ENCODE measurements around the gene TMEM225.
"Not testable (repeated sequence)": the region's sequence is repeated elsewhere in the genome, so short reads cannot be mapped to it uniquely, and the experiment has no call there.

TMEM225 gene

GRCh38 chr11:123885570-123885969 is at the start of gene TMEM225:
TSS of gene TMEM225 (minus strand) at chr11:123885670. CDS start at chr11:123885425, 245 bp downstream.
- no peaks in the 10 kb centered on the region for H3K36me3 ChIP-seq (ENCODE audit: insufficient read depth, low read length)
- H2AFZ ChIP-seq (ENCODE audit: low read length, unreplicated experiment), result no peak within 1 kb of the TSS
- H3K27ac ChIP-seq (ENCODE audit: low read depth, low read length), result no peak within 1 kb of the TSS
- H3K79me2 ChIP-seq (ENCODE audit: control insufficient read depth, insufficient read depth, low read length, unreplicated experiment), result no peaks in the 10 kb centered on the region
- H3K27me3 ChIP-seq (ENCODE audit: insufficient read depth, low read length), result peaks cover 11% of the 10 kb centered on the region
- no peak within 1 kb of the TSS for H3K4me3 ChIP-seq (ENCODE audit: low read depth, low read length)
- H3K4me1 ChIP-seq (ENCODE audit: control insufficient read depth, insufficient read depth, low read length, unreplicated experiment), result no peaks in the 10 kb centered on the region

- no peak overlapping the region for H3K27ac ChIP-seq (ENCODE audit: low read depth, low read length)
- no peak overlapping the region for H2AFZ ChIP-seq (ENCODE audit: low read length, unreplicated experiment)
- no peaks in the 10 kb centered on the region for H3K36me3 ChIP-seq (ENCODE audit: insufficient read depth, low read length)
- H3K4me3 ChIP-seq (ENCODE audit: low read depth, low read length), result no peak overlapping the region
- no peaks in the 10 kb centered on the region for H3K79me2 ChIP-seq (ENCODE audit: control insufficient read depth, insufficient read depth, low read length, unreplicated experiment)
- H3K27me3 ChIP-seq (ENCODE audit: insufficient read depth, low read length), result no peaks in the 10 kb centered on the region
- no peaks in the 10 kb centered on the region for H3K4me1 ChIP-seq (ENCODE audit: control insufficient read depth, insufficient read depth, low read length, unreplicated experiment)
Observed at GRCh38 chr11:123924027-123924426, 38.6 kb upstream of the TMEM225 start.

- Histone ChIP-seq H3K27ac (ENCODE audit: low read depth, low read length) (no peak overlapping the region), H3K79me2 (ENCODE audit: control insufficient read depth, insufficient read depth, low read length, unreplicated experiment) (no peaks in the 10 kb centered on the region), H3K27me3 (ENCODE audit: insufficient read depth, low read length) (peaks cover 6% of the 10 kb centered on the region; the same call in 1 of the 2 replicates), H3K4me3 (ENCODE audit: low read depth, low read length) (no peak overlapping the region), H3K36me3 (ENCODE audit: insufficient read depth, low read length) (no peaks in the 10 kb centered on the region), H2AFZ (ENCODE audit: low read length, unreplicated experiment) (no peak overlapping the region), H3K4me1 (ENCODE audit: control insufficient read depth, insufficient read depth, low read length, unreplicated experiment) (no peaks in the 10 kb centered on the region)
Observed at GRCh38 chr11:123920943-123921342, 35.5 kb upstream of the TMEM225 start.

- Histone ChIP-seq H3K36me3 (ENCODE audit: insufficient read depth, low read length) (no peaks in the 10 kb centered on the region), H3K79me2 (ENCODE audit: control insufficient read depth, insufficient read depth, low read length, unreplicated experiment) (no peaks in the 10 kb centered on the region), H3K27ac (ENCODE audit: low read depth, low read length) (no peak overlapping the region), H3K4me3 (ENCODE audit: low read depth, low read length) (no peak overlapping the region), H3K27me3 (ENCODE audit: insufficient read depth, low read length) (peaks cover 11% of the 10 kb centered on the region), H2AFZ (ENCODE audit: low read length, unreplicated experiment) (no peak overlapping the region), H3K4me1 (ENCODE audit: control insufficient read depth, insufficient read depth, low read length, unreplicated experiment) (no peaks in the 10 kb centered on the region)
Observed at GRCh38 chr11:123905826-123906225, 20.4 kb upstream of the TMEM225 start.

GRCh38 chr11:123904932-123905331 is 19.5 kb upstream of the TMEM225 start:
- H2AFZ ChIP-seq (ENCODE audit: low read length, unreplicated experiment), result no peak overlapping the region
- no peaks in the 10 kb centered on the region for H3K4me1 ChIP-seq (ENCODE audit: control insufficient read depth, insufficient read depth, low read length, unreplicated experiment)
- no peak overlapping the region for H3K4me3 ChIP-seq (ENCODE audit: low read depth, low read length)
- H3K27me3 ChIP-seq (ENCODE audit: insufficient read depth, low read length), result peaks cover 11% of the 10 kb centered on the region
- no peak overlapping the region for H3K27ac ChIP-seq (ENCODE audit: low read depth, low read length)
- H3K79me2 ChIP-seq (ENCODE audit: control insufficient read depth, insufficient read depth, low read length, unreplicated experiment), result no peaks in the 10 kb centered on the region
- no peaks in the 10 kb centered on the region for H3K36me3 ChIP-seq (ENCODE audit: insufficient read depth, low read length)

- Histone ChIP-seq H3K27me3 (ENCODE audit: insufficient read depth, low read length) (peaks cover 11% of the 10 kb centered on the region), H2AFZ (ENCODE audit: low read length, unreplicated experiment) (no peak overlapping the region), H3K79me2 (ENCODE audit: control insufficient read depth, insufficient read depth, low read length, unreplicated experiment) (no peaks in the 10 kb centered on the region), H3K4me1 (ENCODE audit: control insufficient read depth, insufficient read depth, low read length, unreplicated experiment) (no peaks in the 10 kb centered on the region), H3K36me3 (ENCODE audit: insufficient read depth, low read length) (no peaks in the 10 kb centered on the region), H3K27ac (ENCODE audit: low read depth, low read length) (no peak overlapping the region), H3K4me3 (ENCODE audit: low read depth, low read length) (no peak overlapping the region)
Observed at GRCh38 chr11:123903932-123904331, 18.5 kb upstream of the TMEM225 start.

GRCh38 chr11:123901867-123902266 is 16.4 kb upstream of the TMEM225 start, which contains the start of gene OR8D4:
TSS of gene OR8D4 (plus strand) at chr11:123902167. CDS start at chr11:123906432, 4,265 bp downstream.
- Histone ChIP-seq H3K4me3 (ENCODE audit: low read depth, low read length) (no peak within 1 kb of the TSS), H3K27ac (ENCODE audit: low read depth, low read length) (no peak within 1 kb of the TSS), H3K79me2 (ENCODE audit: control insufficient read depth, insufficient read depth, low read length, unreplicated experiment) (no peaks in the 10 kb centered on the region), H3K27me3 (ENCODE audit: insufficient read depth, low read length) (peaks cover 11% of the 10 kb centered on the region), H3K4me1 (ENCODE audit: control insufficient read depth, insufficient read depth, low read length, unreplicated experiment) (no peaks in the 10 kb centered on the region), H2AFZ (ENCODE audit: low read length, unreplicated experiment) (no peak within 1 kb of the TSS), H3K36me3 (ENCODE audit: insufficient read depth, low read length) (no peaks in the 10 kb centered on the region)

- peaks cover 6% of the 10 kb centered on the region for H3K27me3 ChIP-seq (ENCODE audit: insufficient read depth, low read length)
- no peak overlapping the region for H2AFZ ChIP-seq (ENCODE audit: low read length, unreplicated experiment)
- no peaks in the 10 kb centered on the region for H3K79me2 ChIP-seq (ENCODE audit: control insufficient read depth, insufficient read depth, low read length, unreplicated experiment)
- no peaks in the 10 kb centered on the region for H3K36me3 ChIP-seq (ENCODE audit: insufficient read depth, low read length)
- H3K4me3 ChIP-seq (ENCODE audit: low read depth, low read length), result no peak overlapping the region
- H3K27ac ChIP-seq (ENCODE audit: low read depth, low read length), result no peak overlapping the region
- no peaks in the 10 kb centered on the region for H3K4me1 ChIP-seq (ENCODE audit: control insufficient read depth, insufficient read depth, low read length, unreplicated experiment)
Observed at GRCh38 chr11:123899792-123900191, 14.3 kb upstream of the TMEM225 start.

GRCh38 chr11:123892031-123892430 is 6.6 kb upstream of the TMEM225 start:
- H3K27me3 ChIP-seq (ENCODE audit: insufficient read depth, low read length), result peaks cover 16% of the 10 kb centered on the region; the same call in 1 of the 2 replicates
- H3K79me2 ChIP-seq (ENCODE audit: control insufficient read depth, insufficient read depth, low read length, unreplicated experiment), result no peaks in the 10 kb centered on the region
- H3K27ac ChIP-seq (ENCODE audit: low read depth, low read length), result no peak overlapping the region
- H2AFZ ChIP-seq (ENCODE audit: low read length, unreplicated experiment), result no peak overlapping the region
- H3K36me3 ChIP-seq (ENCODE audit: insufficient read depth, low read length), result no peaks in the 10 kb centered on the region
- H3K4me3 ChIP-seq (ENCODE audit: low read depth, low read length), result no peak overlapping the region
- H3K4me1 ChIP-seq (ENCODE audit: control insufficient read depth, insufficient read depth, low read length, unreplicated experiment), result no peaks in the 10 kb centered on the region

- peaks cover 16% of the 10 kb centered on the region for H3K27me3 ChIP-seq (ENCODE audit: insufficient read depth, low read length)
- no peaks in the 10 kb centered on the region for H3K4me1 ChIP-seq (ENCODE audit: control insufficient read depth, insufficient read depth, low read length, unreplicated experiment)
Observed at GRCh38 chr11:123880912-123881311, 4.6 kb downstream of the TMEM225 start.

GRCh38 chr11:123867795-123868194 is 17.7 kb downstream of the TMEM225 start:
- not testable (repeated sequence) for H3K4me1 ChIP-seq (ENCODE audit: control insufficient read depth, insufficient read depth, low read length, unreplicated experiment); H3K27me3 ChIP-seq (ENCODE audit: insufficient read depth, low read length); H3K27ac ChIP-seq (ENCODE audit: low read depth, low read length); H2AFZ ChIP-seq (ENCODE audit: low read length, unreplicated experiment); H3K36me3 ChIP-seq (ENCODE audit: insufficient read depth, low read length); H3K79me2 ChIP-seq (ENCODE audit: control insufficient read depth, insufficient read depth, low read length, unreplicated experiment); H3K4me3 ChIP-seq (ENCODE audit: low read depth, low read length)

More at GRCh38 chr11:123880912-123881311, 4.6 kb downstream of the TMEM225 start:
- no peak overlapping the region for H2AFZ ChIP-seq (ENCODE audit: low read length, unreplicated experiment)
- no peaks in the 10 kb centered on the region for H3K36me3 ChIP-seq (ENCODE audit: insufficient read depth, low read length)
- no peak overlapping the region for H3K4me3 ChIP-seq (ENCODE audit: low read depth, low read length)
- no peak overlapping the region for H3K27ac ChIP-seq (ENCODE audit: low read depth, low read length)
- H3K79me2 ChIP-seq (ENCODE audit: control insufficient read depth, insufficient read depth, low read length, unreplicated experiment), result no peaks in the 10 kb centered on the region

Data from ACC112 (cell line).